UCSD-AML1 (cell line): ENCODE results near the gene IL27RA.
A peak's percentile ranks its signal among the peaks of the same experiment; 100 is the strongest.
"Not testable (repeated sequence)": the region's sequence is repeated elsewhere in the genome, so short reads cannot be mapped to it uniquely, and the experiment has no call there.

ENCODE experiments used
- DNase-seq: peaks from one replicate; lab custom pipeline; 2025; ENCODE audit not compliant: unreplicated experiment; lab: John Stamatoyannopoulos, UW

The IL27RA gene

GRCh38 chr19:14027856-14028450, 3.6 kb upstream of the IL27RA start, which contains the start of gene RLN3:
TSS of gene RLN3 (plus strand) at chr19:14028148. CDS start at chr19:14028205, 57 bp downstream.
- no peak for DNase-seq

GRCh38 chr19:14028901-14029300, 2.7 kb upstream of the IL27RA start:
- DNase-seq = no peak

- DNase-seq = no peak
These were observed 404 bp upstream of the IL27RA start for GRCh38 chr19:14030997-14031718.

- DNase-seq = no peak
These were observed 2.4 kb downstream of the IL27RA start for GRCh38 chr19:14033946-14034345.

- DNase-seq = not testable (repeated sequence)
These were observed 3.6 kb downstream of the IL27RA start for GRCh38 chr19:14035159-14035558.

- DNase-seq = no peak
These were observed 4.1 kb downstream of the IL27RA start for GRCh38 chr19:14035706-14036105.

GRCh38 chr19:14039181-14039580, 7.6 kb downstream of the IL27RA start:
- no peak for DNase-seq

GRCh38 chr19:14042659-14043608, 11.4 kb downstream of the IL27RA start:
- DNase-seq = not testable (repeated sequence)

GRCh38 chr19:14047866-14048265, 16.3 kb downstream of the IL27RA start:
- DNase-seq = not testable (repeated sequence)

GRCh38 chr19:14048443-14049153, 17.0 kb downstream of the IL27RA start:
- peak; percentile 71 for DNase-seq

GRCh38 chr19:14050512-14050911, 18.9 kb downstream of the IL27RA start:
- no peak for DNase-seq

- DNase-seq = not testable (repeated sequence)
These were observed 19.4 kb downstream of the IL27RA start for GRCh38 chr19:14050961-14051360.

- no peak for DNase-seq
These were observed 20.4 kb downstream of the IL27RA start for GRCh38 chr19:14051980-14052379.

GRCh38 chr19:14052470-14052869, 20.9 kb downstream of the IL27RA start:
- DNase-seq = no peak

GRCh38 chr19:14053032-14053431, 21.5 kb downstream of the IL27RA start:
- no peak for DNase-seq

- DNase-seq = no peak
These were observed 21.9 kb downstream of the IL27RA start for GRCh38 chr19:14053500-14053899.

- no peak for DNase-seq
These were observed 22.5 kb downstream of the IL27RA start for GRCh38 chr19:14054099-14054498.

- peak; percentile 41 for DNase-seq
These were observed 23.2 kb downstream of the IL27RA start for GRCh38 chr19:14054721-14055120.

- no peak for DNase-seq
These were observed 23.8 kb downstream of the IL27RA start for GRCh38 chr19:14055396-14055795.

GRCh38 chr19:14056069-14056666, 24.6 kb downstream of the IL27RA start:
- no peak for DNase-seq
